Right forelimb (tissue), 1 donor: ENCODE measurements around the gene ATP8A2.
"Not testable (repeated sequence)": the region's sequence is repeated elsewhere in the genome, so short reads cannot be mapped to it uniquely, and the experiment has no call there.

Experiments
- DNase-seq: peaks from one replicate; pipeline ENCODE4 v3.0.0-alpha.2; 2018

Gene ATP8A2

GRCh38 chr13:25930653-25931052, 558.9 kb downstream of the ATP8A2 start:
- no peak for DNase-seq

GRCh38 chr13:25932365-25932764, 560.6 kb downstream of the ATP8A2 start:
- no peak for DNase-seq

- DNase-seq: no peak
These were observed 561.7 kb downstream of the ATP8A2 start for GRCh38 chr13:25933520-25933919.

GRCh38 chr13:25934127-25934526, 562.4 kb downstream of the ATP8A2 start:
- no peak for DNase-seq

GRCh38 chr13:25939961-25940687, 568.4 kb downstream of the ATP8A2 start:
- DNase-seq: no peak

- DNase-seq: no peak
These were observed 571.3 kb downstream of the ATP8A2 start for GRCh38 chr13:25943081-25943480.

- DNase-seq: no peak
These were observed 571.9 kb downstream of the ATP8A2 start for GRCh38 chr13:25943658-25944057.

- DNase-seq: peak; percentile 72
These were observed 573.8 kb downstream of the ATP8A2 start for GRCh38 chr13:25945596-25945995.

GRCh38 chr13:25946321-25946720, 574.5 kb downstream of the ATP8A2 start:
- DNase-seq: no peak

GRCh38 chr13:25948910-25949309, 577.1 kb downstream of the ATP8A2 start:
- DNase-seq: no peak

GRCh38 chr13:25951831-25952230, 580.1 kb downstream of the ATP8A2 start:
- DNase-seq: no peak

- DNase-seq: not testable (repeated sequence)
These were observed 582.3 kb downstream of the ATP8A2 start for GRCh38 chr13:25954080-25954479.

GRCh38 chr13:25954943-25955342, 583.2 kb downstream of the ATP8A2 start:
- DNase-seq: not testable (repeated sequence)

- no peak for DNase-seq
These were observed 587.2 kb downstream of the ATP8A2 start for GRCh38 chr13:25958986-25959385.

- no peak for DNase-seq
These were observed 589.5 kb downstream of the ATP8A2 start for GRCh38 chr13:25961294-25961693.

GRCh38 chr13:25963674-25964073, 591.9 kb downstream of the ATP8A2 start:
- DNase-seq: no peak

GRCh38 chr13:25965596-25965995, 593.8 kb downstream of the ATP8A2 start:
- DNase-seq: no peak

- no peak for DNase-seq
These were observed 594.3 kb downstream of the ATP8A2 start for GRCh38 chr13:25966086-25966485.

- no peak for DNase-seq
These were observed 595.4 kb downstream of the ATP8A2 start for GRCh38 chr13:25967144-25967543.

GRCh38 chr13:25971047-25971446, 599.3 kb downstream of the ATP8A2 start:
- no peak for DNase-seq

GRCh38 chr13:25971459-25972145, 599.8 kb downstream of the ATP8A2 start:
- DNase-seq: no peak

- DNase-seq: no peak
These were observed 601.3 kb downstream of the ATP8A2 start for GRCh38 chr13:25973085-25973484.

GRCh38 chr13:25973576-25973975, 601.8 kb downstream of the ATP8A2 start:
- DNase-seq: no peak

GRCh38 chr13:25977216-25977615, 605.4 kb downstream of the ATP8A2 start:
- DNase-seq: no peak

GRCh38 chr13:25977671-25978070, 605.9 kb downstream of the ATP8A2 start:
- no peak for DNase-seq
